ENCODE measurements around the gene HEATR3. TPM values are rescaled to one million over a fixed set of nuclear protein-coding genes. Genes with fewer than 3 reads are reported as not detected.
A peak's percentile ranks its signal among the peaks of the same experiment; 100 is the strongest.

HEATR3 gene
- total RNA-seq, 1 donor from 2014 or later = 21.5 TPM

DNA sequence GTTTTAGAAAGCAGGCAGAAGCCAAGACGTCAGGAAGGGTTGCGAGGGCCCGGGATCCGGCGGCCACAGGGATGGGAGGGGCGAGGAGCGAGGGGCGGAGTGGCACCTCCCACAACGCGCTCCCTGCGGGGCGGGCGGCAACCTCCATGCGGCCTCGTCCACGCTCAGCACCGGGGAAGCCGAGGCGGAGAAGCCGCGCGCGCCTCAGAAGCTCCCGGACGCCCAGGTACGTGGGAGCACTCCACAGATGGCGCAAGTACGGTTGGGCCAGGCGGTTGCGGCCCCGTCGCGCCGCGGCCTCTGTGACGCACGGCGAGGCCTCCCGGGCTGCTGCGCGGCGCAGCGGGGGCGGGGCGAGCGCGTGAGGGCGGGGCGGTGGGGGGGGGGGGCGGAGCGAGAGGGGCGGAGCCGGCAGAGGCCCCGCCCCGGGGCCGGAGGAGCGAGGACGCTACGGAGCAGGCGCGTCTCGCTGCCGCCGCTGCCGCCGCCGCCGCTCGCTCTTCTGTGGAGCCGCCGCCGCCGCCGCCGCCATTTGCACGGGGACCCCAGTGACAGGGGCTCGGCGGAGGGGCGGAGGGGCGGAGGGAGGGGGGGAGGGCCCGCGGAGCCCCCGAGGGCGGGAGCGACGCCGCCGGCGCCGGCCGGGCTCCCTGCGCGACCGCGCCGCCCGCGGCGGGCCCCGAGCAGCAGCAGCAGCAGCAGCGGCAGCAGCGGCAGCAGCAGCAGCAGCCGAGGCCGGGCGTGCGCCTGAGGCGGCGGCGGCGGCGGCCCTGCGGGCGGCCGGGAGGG lies 87.2 kb downstream of the HEATR3 start, which contains the start of gene TENT4B:
Gene TENT4B, plus strand, starts transcription at position 500 of the 789 bp plus-strand sequence. CDS start 316 bp downstream, outside the sequence.
- peak; percentile 39 for DNase-seq (ENCODE audit: low read depth)

DNA sequence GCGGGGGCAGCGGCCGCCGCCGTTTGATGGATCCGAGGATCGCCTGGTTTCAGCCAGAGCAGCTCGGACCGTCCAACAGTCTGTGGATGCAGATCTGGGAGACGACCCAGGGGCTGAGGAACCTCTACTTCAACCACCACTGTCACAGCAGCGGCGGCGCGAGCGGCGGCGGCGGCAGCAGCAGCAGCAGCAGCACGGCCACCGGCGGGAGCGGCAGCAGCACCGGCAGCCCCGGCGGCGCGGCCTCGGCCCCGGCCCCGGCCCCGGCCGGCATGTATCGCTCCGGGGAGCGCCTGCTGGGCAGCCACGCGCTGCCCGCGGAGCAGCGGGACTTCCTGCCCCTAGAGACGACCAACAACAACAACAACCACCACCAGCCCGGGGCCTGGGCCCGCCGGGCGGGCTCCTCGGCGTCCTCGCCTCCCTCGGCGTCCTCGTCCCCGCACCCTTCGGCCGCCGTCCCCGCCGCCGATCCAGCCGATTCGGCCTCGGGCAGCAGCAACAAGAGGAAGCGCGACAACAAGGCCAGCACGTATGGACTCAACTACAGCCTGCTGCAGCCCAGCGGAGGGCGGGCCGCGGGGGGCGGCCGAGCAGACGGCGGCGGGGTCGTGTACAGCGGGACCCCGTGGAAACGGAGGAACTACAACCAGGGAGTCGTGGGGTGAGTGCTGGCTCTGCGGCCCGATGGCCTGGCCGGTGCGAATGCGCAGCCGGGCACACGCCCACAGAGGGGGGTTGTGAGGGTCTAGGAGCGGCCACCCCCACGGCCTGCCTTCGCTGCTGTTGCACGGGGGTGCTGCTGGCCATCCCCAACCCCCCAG lies 88.0 kb downstream of the HEATR3 start:
- no peak for DNase-seq (ENCODE audit: low read depth)

DNA sequence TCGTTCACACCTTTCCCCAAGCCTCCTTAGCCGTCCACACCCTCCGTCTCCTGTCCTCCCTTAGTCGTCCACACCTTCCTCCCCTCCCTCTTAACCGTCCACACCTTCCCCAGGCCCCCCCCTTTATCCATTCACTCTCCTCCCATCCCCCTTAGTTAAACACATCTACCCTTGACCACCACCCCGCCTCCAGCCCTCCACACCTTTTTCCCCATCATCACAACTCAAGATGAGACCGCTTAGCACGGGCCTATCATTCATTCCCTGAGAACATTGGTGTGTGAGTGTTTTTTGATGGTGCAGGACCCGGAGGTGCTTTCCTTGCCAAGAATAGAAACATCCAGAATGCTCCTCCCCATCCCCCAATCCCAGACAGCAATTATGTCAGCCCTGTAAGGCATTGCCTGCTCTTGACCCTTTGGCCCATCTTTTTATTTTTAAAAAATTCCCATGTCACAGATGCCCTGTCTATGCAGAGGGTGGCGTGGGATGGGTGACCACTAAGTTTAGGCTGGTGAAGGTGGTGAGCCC lies 88.7 kb downstream of the HEATR3 start:
- DNase-seq (ENCODE audit: low read depth) = peak; percentile 21

DNA sequence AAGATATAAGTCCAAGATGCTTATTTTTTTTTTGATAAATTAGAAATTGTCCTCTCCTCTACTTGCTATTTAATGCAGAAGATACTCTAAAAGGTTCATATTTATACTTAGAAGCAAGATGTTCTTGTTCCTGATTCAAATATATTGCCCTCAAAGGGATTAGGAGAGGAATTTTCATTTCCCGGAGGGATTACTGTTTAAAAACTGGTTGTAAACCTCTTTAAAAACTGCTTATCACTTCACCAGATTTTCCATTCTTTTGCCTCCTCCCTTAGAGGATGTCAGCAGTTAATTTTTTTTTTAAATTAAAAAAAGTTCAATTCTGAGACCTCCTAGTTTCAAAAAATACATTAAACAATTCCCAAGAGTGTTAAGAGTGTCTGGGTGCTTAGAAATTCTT lies 90.2 kb downstream of the HEATR3 start:
- no peak for DNase-seq (ENCODE audit: low read depth)

Other genes with a start within 250 kb of the HEATR3 start
- 0.17 and 0.35 TPM in 2 replicates for gene ZNF423, start 209.9 kb upstream of the HEATR3 start, total RNA-seq
- gene CNEP1R1, start 40.7 kb upstream of the HEATR3 start, total RNA-seq = 29.4 and 46.4 TPM in 2 replicates
- 10.3 and 11.8 TPM in 2 replicates for gene TENT4B, start 87.3 kb downstream of the HEATR3 start, total RNA-seq
- 30.9 and 48.8 TPM in 2 replicates for gene ADCY7, start 200.6 kb downstream of the HEATR3 start, total RNA-seq

Data from renal cortical epithelial cell (primary cell).